ENCODE results near the gene ZNF710. TPM values are rescaled to one million over a fixed set of nuclear protein-coding genes. Genes with fewer than 3 reads are reported as not detected.
"Not testable (repeated sequence)": the region's sequence is repeated elsewhere in the genome, so short reads cannot be mapped to it uniquely, and the experiment has no call there.

The ZNF710 gene
- total RNA-seq, 2 experiments from 2014 or later = 14.1 to 16.6 TPM

DNA sequence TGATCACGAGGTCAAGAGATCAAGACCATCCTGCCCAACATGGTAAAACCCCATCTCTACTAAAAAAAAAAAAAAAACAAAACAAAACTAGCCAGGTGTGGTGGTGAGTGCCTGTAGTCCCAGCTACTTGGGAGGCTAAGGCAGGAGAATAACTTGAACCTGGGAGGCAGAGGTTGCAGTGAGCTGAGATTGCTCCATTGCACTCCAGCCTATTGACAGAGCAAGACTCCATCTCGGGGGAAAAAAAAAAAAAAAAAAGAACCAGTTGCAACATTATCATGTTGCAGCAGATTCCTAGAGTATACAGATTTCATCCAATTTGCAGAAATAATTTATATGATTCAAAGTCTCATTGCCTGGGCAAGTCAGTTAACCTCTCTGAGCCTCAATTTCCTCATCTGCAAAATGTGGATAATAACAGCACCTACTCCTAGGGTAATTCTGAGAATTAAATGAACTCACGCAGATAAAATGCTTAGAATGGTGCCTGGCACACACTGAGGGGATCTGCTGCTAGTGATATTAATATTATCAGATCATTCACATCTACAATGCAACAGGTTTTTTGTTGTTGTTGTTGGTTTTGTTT lies 108.1 kb downstream of the ZNF710 start:
- H3K9me3 Mint-ChIP-seq (ENCODE audit: low read depth); H3K4me1 Mint-ChIP-seq; CTCF ChIA-PET; H3K4me3 Mint-ChIP-seq; H3K27me3 Mint-ChIP-seq; ATAC-seq; H3K36me3 Mint-ChIP-seq; H3K27ac Mint-ChIP-seq; DNase-seq: not testable (repeated sequence)

DNA sequence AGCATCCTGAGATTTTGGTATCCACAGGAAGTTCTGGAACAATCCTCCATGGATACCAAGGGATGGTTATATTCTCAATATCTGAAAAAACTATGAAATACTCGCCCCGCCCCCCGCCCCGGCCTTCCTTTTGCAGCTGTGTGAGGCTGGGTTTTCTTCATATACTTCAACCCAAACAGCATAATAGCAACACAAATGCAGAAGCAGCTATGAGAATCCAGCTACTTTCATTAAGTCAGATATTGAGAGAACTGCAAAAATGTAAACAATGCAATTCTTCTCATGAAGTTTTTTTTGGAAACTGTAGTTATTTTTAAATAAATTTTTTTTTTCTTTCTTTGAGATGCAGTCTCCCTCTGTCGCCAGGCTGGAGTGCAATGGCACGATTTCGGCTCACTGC lies 112.0 kb downstream of the ZNF710 start:
- DNase-seq = no peak
- Mint-ChIP-seq H3K4me3 (no peak overlapping the region), H3K36me3 (peaks cover 9% of the 10 kb centered on the region), H3K9me3 (ENCODE audit: low read depth) (peaks cover 9% of the 10 kb centered on the region), H3K27me3 (no peaks in the 10 kb centered on the region), H3K4me1 (no peaks in the 10 kb centered on the region), H3K27ac (no peak overlapping the region)
- CTCF ChIA-PET = no interaction called here
- ATAC-seq = no peak

DNA sequence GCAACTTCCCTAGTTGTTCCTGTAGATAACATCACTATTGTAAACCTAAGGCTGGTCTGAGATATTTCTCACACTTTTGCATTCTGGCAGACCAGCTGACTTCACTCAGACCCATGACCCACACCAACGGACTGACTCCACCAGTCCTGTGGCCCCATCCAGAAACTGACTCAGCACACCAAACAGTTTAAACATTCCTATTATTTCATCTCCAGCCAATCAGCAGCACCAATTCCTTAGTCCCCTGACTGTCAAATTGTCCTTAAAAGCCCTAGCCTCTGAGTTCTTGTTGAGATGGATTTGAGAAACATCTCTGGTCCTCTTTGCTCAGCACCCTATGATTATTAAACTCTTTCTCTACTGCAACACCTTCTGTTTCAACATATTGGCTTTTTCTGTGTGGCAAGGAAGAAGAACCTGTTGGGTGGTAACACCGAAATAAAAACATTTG lies 113.4 kb downstream of the ZNF710 start:
- H3K9me3 Mint-ChIP-seq (ENCODE audit: low read depth) = peaks cover 9% of the 10 kb centered on the region
- H3K4me3 Mint-ChIP-seq = no peak overlapping the region
- ATAC-seq (no peak), DNase-seq (no peak)
- H3K4me1 Mint-ChIP-seq = no peaks in the 10 kb centered on the region
- no peak overlapping the region for H3K27ac Mint-ChIP-seq
- CTCF ChIA-PET = interaction anchor here (1.6 kb wide), 1 partner anchor 27 kb away, joined by 3 read pairs; no protein-coding TSS in a partner anchor
- H3K27me3 Mint-ChIP-seq = peaks cover 6% of the 10 kb centered on the region
- peaks cover 9% of the 10 kb centered on the region for H3K36me3 Mint-ChIP-seq

- Mint-ChIP-seq H3K4me3 (no peak overlapping the region), H3K4me1 (no peaks in the 10 kb centered on the region), H3K27ac (no peak overlapping the region), H3K27me3 (peaks cover 14% of the 10 kb centered on the region), H3K9me3 (ENCODE audit: low read depth) (peaks cover 9% of the 10 kb centered on the region), H3K36me3 (peaks cover 9% of the 10 kb centered on the region)
- DNase-seq (no peak), ATAC-seq (no peak)
- CTCF ChIA-PET = interaction anchor here (1.6 kb wide), 1 partner anchor 26 kb away, joined by 3 read pairs; no protein-coding TSS in a partner anchor
These were observed 114.7 kb downstream of the ZNF710 start for GRCh38 chr15:90115783-90116182.

GRCh38 chr15:90119367-90119766 lies 118.2 kb downstream of the ZNF710 start:
- CTCF ChIA-PET = interaction anchor here (0.6 kb wide), 1 partner anchor 221 kb away, joined by 5 read pairs; no protein-coding TSS in a partner anchor
- DNase-seq = no peak
- Mint-ChIP-seq H3K27ac (no peak overlapping the region), H3K4me1 (no peaks in the 10 kb centered on the region), H3K36me3 (peaks cover 6% of the 10 kb centered on the region), H3K27me3 (peaks cover 17% of the 10 kb centered on the region), H3K9me3 (ENCODE audit: low read depth) (peaks cover 4% of the 10 kb centered on the region), H3K4me3 (no peak overlapping the region)
- no peak for ATAC-seq

GRCh38 chr15:90121086-90121485 lies 120.0 kb downstream of the ZNF710 start:
- Mint-ChIP-seq H3K9me3 (ENCODE audit: low read depth) (no peaks in the 10 kb centered on the region), H3K4me3 (no peak overlapping the region), H3K27ac (no peak overlapping the region), H3K36me3 (peaks cover 3% of the 10 kb centered on the region), H3K4me1 (peaks cover 11% of the 10 kb centered on the region), H3K27me3 (peaks cover 17% of the 10 kb centered on the region)
- ATAC-seq (no peak), DNase-seq (no peak)
- CTCF ChIA-PET = interaction anchor here (1.2 kb wide), 1 partner anchor 21 kb away, joined by 3 read pairs; no protein-coding TSS in a partner anchor

GRCh38 chr15:90124507-90124906 lies 123.4 kb downstream of the ZNF710 start:
- Mint-ChIP-seq H3K9me3 (ENCODE audit: low read depth) (no peaks in the 10 kb centered on the region), H3K4me1 (peaks cover 15% of the 10 kb centered on the region), H3K36me3 (no peaks in the 10 kb centered on the region), H3K27ac (no peak overlapping the region), H3K4me3 (no peak overlapping the region), H3K27me3 (peaks cover 20% of the 10 kb centered on the region)
- ATAC-seq = no peak
- CTCF ChIA-PET = interaction anchor here (1.7 kb wide), 1 partner anchor 22 kb away, joined by 5 read pairs; the partner anchor contains the start of gene IDH2
- no peak for DNase-seq

GRCh38 chr15:90126022-90126421 lies 124.9 kb downstream of the ZNF710 start:
- H3K27ac Mint-ChIP-seq = no peak overlapping the region
- ATAC-seq (no peak), DNase-seq (no peak)
- H3K4me3 Mint-ChIP-seq = no peak overlapping the region
- H3K9me3 Mint-ChIP-seq (ENCODE audit: low read depth) = no peaks in the 10 kb centered on the region
- H3K4me1 Mint-ChIP-seq = peaks cover 19% of the 10 kb centered on the region
- H3K36me3 Mint-ChIP-seq = no peaks in the 10 kb centered on the region
- peaks cover 13% of the 10 kb centered on the region for H3K27me3 Mint-ChIP-seq
- CTCF ChIA-PET = interaction anchor here (1.2 kb wide), 1 partner anchor 17 kb away, joined by 3 read pairs; no protein-coding TSS in a partner anchor

DNA sequence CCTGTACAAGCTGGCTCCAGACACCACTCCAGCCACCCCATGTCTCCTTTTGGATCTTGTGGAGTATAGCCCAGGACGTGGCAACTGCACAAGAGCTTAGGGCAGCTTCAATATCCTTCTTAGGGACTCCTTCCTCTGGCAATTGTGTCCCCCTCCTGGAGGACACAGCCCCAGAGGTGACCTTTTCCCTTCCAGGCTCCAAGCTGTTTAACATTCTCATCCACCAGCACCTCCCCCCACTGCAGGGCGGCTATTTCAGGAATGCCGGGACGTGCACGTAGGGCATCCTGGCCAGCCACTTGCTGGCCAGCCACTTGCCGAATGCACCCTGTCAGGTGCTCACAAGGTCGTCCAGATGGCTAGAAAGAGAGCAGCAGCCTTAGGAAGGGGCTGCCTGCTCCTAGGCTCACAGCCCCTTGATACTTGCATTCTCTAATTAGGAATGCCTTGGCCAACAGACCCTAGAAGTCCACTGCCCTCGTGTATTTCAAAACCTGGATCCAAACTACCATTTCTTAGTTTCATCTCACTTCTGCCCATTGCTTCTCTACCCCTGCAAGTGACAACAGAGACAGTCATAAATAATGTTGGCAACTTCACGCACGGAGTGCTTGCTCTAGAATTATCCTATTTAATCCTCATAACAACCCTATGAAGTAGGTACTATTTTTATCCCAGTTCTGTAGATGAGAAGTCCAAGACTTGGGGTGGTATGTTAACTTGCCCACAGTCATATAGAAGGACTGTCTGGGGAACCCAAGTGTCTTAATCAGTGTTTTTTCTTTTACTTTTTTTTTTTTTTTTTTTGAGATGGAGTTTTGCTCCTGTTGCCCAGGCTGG lies 125.7 kb downstream of the ZNF710 start:
- H3K4me1 Mint-ChIP-seq = peaks cover 19% of the 10 kb centered on the region
- DNase-seq (no peak), ATAC-seq (no peak)
- H3K27me3 Mint-ChIP-seq = peaks cover 12% of the 10 kb centered on the region
- no peak overlapping the region for H3K4me3 Mint-ChIP-seq
- CTCF ChIA-PET = interaction anchor here (0.7 kb wide), 1 partner anchor 91 kb away, joined by 3 read pairs; no protein-coding TSS in a partner anchor
- no peak overlapping the region for H3K27ac Mint-ChIP-seq
- no peaks in the 10 kb centered on the region for H3K9me3 Mint-ChIP-seq (ENCODE audit: low read depth)
- H3K36me3 Mint-ChIP-seq = no peaks in the 10 kb centered on the region

GRCh38 chr15:90130291-90130690 lies 129.2 kb downstream of the ZNF710 start:
- Mint-ChIP-seq H3K27ac (no peak overlapping the region), H3K36me3 (no peaks in the 10 kb centered on the region), H3K4me3 (no peak overlapping the region), H3K27me3 (peaks cover 27% of the 10 kb centered on the region), H3K9me3 (ENCODE audit: low read depth) (no peaks in the 10 kb centered on the region), H3K4me1 (peaks cover 16% of the 10 kb centered on the region)
- CTCF ChIA-PET = no interaction called here
- no peak for ATAC-seq
- no peak for DNase-seq

Small RNA genes within 50 kb of the gene (microRNA-seq; reads per million reads assigned to microRNA genes)
- 2.6 reads per million for gene MIR3174

Other genes with a start within 250 kb of the ZNF710 start
- not detected for gene MESP2, start 225.0 kb upstream of the ZNF710 start, total RNA-seq
- under 1 TPM; 0.68 to 0.76 TPM for gene ANPEP, start 186.5 kb upstream of the ZNF710 start, total RNA-seq
- 10 to 100 TPM; 22.2 to 26.5 TPM for gene AP3S2, start 107.3 kb upstream of the ZNF710 start, total RNA-seq
- gene ARPIN, start 88.4 kb upstream of the ZNF710 start, total RNA-seq = not detected
- 100 to 1,000 TPM; 196 to 293 TPM for gene IDH2, start 101.1 kb downstream of the ZNF710 start, total RNA-seq
- gene SEMA4B, start 200.0 kb downstream of the ZNF710 start, total RNA-seq = 10 to 100 TPM in 1 of 2 experiments, 1 to 10 TPM in 1; 6.0 to 13.8 TPM
- 100 to 1,000 TPM; 120 to 127 TPM for gene CIB1, start 232.6 kb downstream of the ZNF710 start, total RNA-seq
- 1 to 10 TPM; 7.0 to 9.8 TPM for gene GDPGP1, start 232.9 kb downstream of the ZNF710 start, total RNA-seq
- gene TTLL13, start 248.2 kb downstream of the ZNF710 start, total RNA-seq = 1 to 10 TPM in 1 of 2 experiments, under 1 TPM in 1; 0.80 to 1.1 TPM

Measured in activated CD8-positive, alpha-beta memory T cell treated with anti-CD3 and anti-CD28 coated beads, Interleukin-2, amount 10 ng/mL, durations not matched to agents 7 days and 5 days (primary cell).